ENCODE measurements around the gene TYW1B. TPM values are rescaled to one million over a fixed set of nuclear protein-coding genes. Genes with fewer than 3 reads are reported as not detected.
"Not testable (repeated sequence)": the region's sequence is repeated elsewhere in the genome, so short reads cannot be mapped to it uniquely, and the experiment has no call there.

The TYW1B gene
- total RNA-seq, 1 experiment from 2014 or later = 2.6 TPM

GRCh38 chr7:72622532-72622931 lies 205.5 kb downstream of the TYW1B start:
- Histone ChIP-seq H3K27ac (ENCODE audit: low read depth, low read length, poor library complexity, severe bottlenecking) (no peak overlapping the region), H3K9me3 (ENCODE audit: low read depth, low read length, poor library complexity, severe bottlenecking) (no peaks in the 10 kb centered on the region), H3K4me1 (ENCODE audit: insufficient read depth, low read length, poor library complexity, severe bottlenecking) (no peaks in the 10 kb centered on the region), H3K36me3 (ENCODE audit: insufficient read depth, low read length, poor library complexity, severe bottlenecking) (no peaks in the 10 kb centered on the region), H3K27me3 (replicated peaks; ENCODE audit: insufficient read depth, low read depth, low read length, poor library complexity) (no peaks in the 10 kb centered on the region), H3K4me3 (ENCODE audit: low read depth, low read length, poor library complexity, severe bottlenecking) (no peak overlapping the region)
- no TSS peak for BruUV-seq (replicated peaks)
- no peak for DNase-seq (ENCODE audit: low spot score)
- POLR2A ChIA-PET (ENCODE audit: low non-redundant PET) = no interaction called here
- intact Hi-C loops (cut with micrococcal nuclease; ENCODE audit: unreplicated experiment) = no loop called here
- CTCF ChIA-PET = no interaction called here
- no peak for TF ChIP-seq EZH2 (IDR thresholded peaks at IDR 0.05; ENCODE audit: borderline replicate concordance, low read depth, low read length, poor library complexity, severe bottlenecking)
- no peak for TF ChIP-seq CTCF (conservative IDR thresholded peaks at IDR 0.05; ENCODE audit: low read depth, low read length)

- H3K4me3 ChIP-seq (ENCODE audit: low read depth, low read length, poor library complexity, severe bottlenecking); H3K27ac ChIP-seq (ENCODE audit: low read depth, low read length, poor library complexity, severe bottlenecking); H3K4me1 ChIP-seq (ENCODE audit: insufficient read depth, low read length, poor library complexity, severe bottlenecking); H3K9me3 ChIP-seq (ENCODE audit: low read depth, low read length, poor library complexity, severe bottlenecking); H3K36me3 ChIP-seq (ENCODE audit: insufficient read depth, low read length, poor library complexity, severe bottlenecking); H3K27me3 ChIP-seq (replicated peaks; ENCODE audit: insufficient read depth, low read depth, low read length, poor library complexity); intact Hi-C loops (cut with micrococcal nuclease; ENCODE audit: unreplicated experiment); DNase-seq (ENCODE audit: low spot score); POLR2A ChIA-PET (ENCODE audit: low non-redundant PET); BruUV-seq (replicated peaks); CTCF ChIA-PET: not testable (repeated sequence)
Observed at GRCh38 chr7:72621761-72622187, 206.2 kb downstream of the TYW1B start.

DNA sequence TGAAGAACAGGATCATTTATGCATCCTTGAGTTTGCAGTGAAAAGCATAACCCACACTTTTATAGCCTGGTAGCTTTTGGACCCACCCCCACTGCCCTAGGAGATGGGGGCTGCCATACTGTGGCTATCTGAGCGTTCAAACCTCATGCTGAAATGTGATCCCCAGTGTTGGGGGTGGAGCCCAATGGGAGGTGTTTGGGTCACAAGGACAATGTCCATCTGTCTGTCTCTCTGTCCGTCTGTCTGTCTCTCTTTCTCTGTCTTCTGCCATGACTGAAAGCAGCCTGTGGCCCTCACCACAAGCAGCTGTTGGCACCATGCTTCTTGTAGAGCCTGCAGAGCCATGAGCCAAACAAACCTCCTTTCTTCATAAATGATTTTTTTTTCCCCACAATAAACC lies 207.1 kb downstream of the TYW1B start:
- H3K27me3 ChIP-seq (replicated peaks; ENCODE audit: insufficient read depth, low read depth, low read length, poor library complexity); H3K27ac ChIP-seq (ENCODE audit: low read depth, low read length, poor library complexity, severe bottlenecking); BruUV-seq (replicated peaks); H3K9me3 ChIP-seq (ENCODE audit: low read depth, low read length, poor library complexity, severe bottlenecking); DNase-seq (ENCODE audit: low spot score); H3K4me1 ChIP-seq (ENCODE audit: insufficient read depth, low read length, poor library complexity, severe bottlenecking); H3K4me3 ChIP-seq (ENCODE audit: low read depth, low read length, poor library complexity, severe bottlenecking); CTCF ChIA-PET; intact Hi-C loops (cut with micrococcal nuclease; ENCODE audit: unreplicated experiment); H3K36me3 ChIP-seq (ENCODE audit: insufficient read depth, low read length, poor library complexity, severe bottlenecking); POLR2A ChIA-PET (ENCODE audit: low non-redundant PET): not testable (repeated sequence)

DNA sequence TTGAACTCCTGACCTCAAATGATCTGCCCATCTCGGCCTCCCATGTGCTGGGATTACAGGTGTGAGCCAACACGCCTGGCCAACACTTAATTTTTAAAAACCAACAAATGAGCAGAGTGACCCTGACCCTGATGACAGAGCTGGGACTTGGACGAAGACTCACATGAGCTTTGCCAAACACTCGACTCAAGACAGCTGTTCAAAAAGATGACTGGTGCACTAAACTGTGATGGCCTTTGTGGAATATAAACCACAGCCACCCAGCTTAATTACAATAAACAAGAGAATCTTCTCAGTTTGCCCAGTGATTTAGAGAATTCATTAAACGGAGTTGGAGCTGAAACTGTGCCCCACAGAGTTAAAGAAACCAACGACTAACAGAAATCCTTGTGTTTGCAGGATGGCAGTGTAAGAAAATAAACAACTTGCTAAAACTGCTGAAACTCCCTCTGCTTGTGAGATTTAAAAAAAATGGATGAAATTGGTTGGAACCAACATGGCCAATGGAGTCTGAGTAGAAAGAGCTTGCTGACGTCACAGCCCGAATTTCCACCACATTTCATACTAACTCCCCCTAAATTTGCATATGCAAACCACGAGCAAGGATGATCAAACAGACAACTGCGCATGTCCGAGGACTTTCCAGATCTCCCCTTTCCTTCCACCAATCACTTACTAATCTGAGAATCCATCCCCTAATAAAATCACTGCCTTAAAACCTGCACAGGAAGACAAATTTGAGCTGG lies 209.4 kb downstream of the TYW1B start:
- H3K4me1 ChIP-seq (ENCODE audit: insufficient read depth, low read length, poor library complexity, severe bottlenecking); POLR2A ChIA-PET (ENCODE audit: low non-redundant PET); BruUV-seq (replicated peaks); H3K27me3 ChIP-seq (replicated peaks; ENCODE audit: insufficient read depth, low read depth, low read length, poor library complexity); H3K36me3 ChIP-seq (ENCODE audit: insufficient read depth, low read length, poor library complexity, severe bottlenecking); CTCF ChIA-PET; H3K9me3 ChIP-seq (ENCODE audit: low read depth, low read length, poor library complexity, severe bottlenecking); intact Hi-C loops (cut with micrococcal nuclease; ENCODE audit: unreplicated experiment); DNase-seq (ENCODE audit: low spot score); H3K27ac ChIP-seq (ENCODE audit: low read depth, low read length, poor library complexity, severe bottlenecking); H3K4me3 ChIP-seq (ENCODE audit: low read depth, low read length, poor library complexity, severe bottlenecking): not testable (repeated sequence)

DNA sequence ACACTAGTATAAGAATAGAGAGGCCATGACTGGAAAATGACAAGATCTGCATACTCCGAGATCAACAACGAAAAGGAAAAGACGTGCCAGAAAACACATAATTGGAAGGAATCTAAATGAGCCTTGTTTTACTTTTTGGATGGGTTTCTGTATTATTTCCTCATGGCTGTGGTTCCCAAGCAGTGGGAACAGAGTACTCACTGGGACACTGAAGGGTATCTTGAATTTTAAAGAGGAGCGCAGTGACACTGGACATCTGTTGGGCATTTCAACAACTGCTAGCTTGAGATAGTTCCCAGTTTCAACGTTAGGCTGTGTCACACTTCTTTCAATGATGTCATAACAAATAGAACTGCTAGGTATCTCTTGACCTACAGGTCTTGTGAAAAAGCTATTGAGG lies 218.2 kb downstream of the TYW1B start:
- intact Hi-C loops (cut with micrococcal nuclease; ENCODE audit: unreplicated experiment); H3K27ac ChIP-seq (ENCODE audit: low read depth, low read length, poor library complexity, severe bottlenecking); CTCF ChIA-PET; H3K36me3 ChIP-seq (ENCODE audit: insufficient read depth, low read length, poor library complexity, severe bottlenecking); H3K4me1 ChIP-seq (ENCODE audit: insufficient read depth, low read length, poor library complexity, severe bottlenecking); POLR2A ChIA-PET (ENCODE audit: low non-redundant PET); DNase-seq (ENCODE audit: low spot score); H3K27me3 ChIP-seq (replicated peaks; ENCODE audit: insufficient read depth, low read depth, low read length, poor library complexity); H3K9me3 ChIP-seq (ENCODE audit: low read depth, low read length, poor library complexity, severe bottlenecking); H3K4me3 ChIP-seq (ENCODE audit: low read depth, low read length, poor library complexity, severe bottlenecking); BruUV-seq (replicated peaks): not testable (repeated sequence)

DNA sequence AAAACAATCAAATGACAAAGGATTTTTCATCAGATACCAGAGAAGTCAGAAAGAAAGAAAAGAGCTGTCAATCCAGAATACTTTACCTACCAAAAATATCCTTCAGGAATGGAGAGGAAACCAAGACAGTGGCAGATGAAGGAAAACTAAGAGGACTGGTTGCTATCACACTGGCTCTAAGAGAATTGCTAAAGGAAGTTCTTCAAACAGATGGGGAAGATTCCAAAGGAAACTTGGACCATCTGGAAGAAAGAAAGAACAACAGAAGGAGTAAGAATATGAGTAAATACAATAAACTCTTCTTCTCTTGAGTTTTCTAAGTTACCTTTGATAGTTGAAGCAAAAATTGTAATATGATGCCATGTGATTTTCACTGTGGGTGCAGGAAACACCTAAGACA lies 220.0 kb downstream of the TYW1B start:
- POLR2A ChIA-PET (ENCODE audit: low non-redundant PET); H3K4me3 ChIP-seq (ENCODE audit: low read depth, low read length, poor library complexity, severe bottlenecking); H3K36me3 ChIP-seq (ENCODE audit: insufficient read depth, low read length, poor library complexity, severe bottlenecking); DNase-seq (ENCODE audit: low spot score); intact Hi-C loops (cut with micrococcal nuclease; ENCODE audit: unreplicated experiment); H3K27ac ChIP-seq (ENCODE audit: low read depth, low read length, poor library complexity, severe bottlenecking); BruUV-seq (replicated peaks); H3K4me1 ChIP-seq (ENCODE audit: insufficient read depth, low read length, poor library complexity, severe bottlenecking); H3K9me3 ChIP-seq (ENCODE audit: low read depth, low read length, poor library complexity, severe bottlenecking); CTCF ChIA-PET; H3K27me3 ChIP-seq (replicated peaks; ENCODE audit: insufficient read depth, low read depth, low read length, poor library complexity): not testable (repeated sequence)

DNA sequence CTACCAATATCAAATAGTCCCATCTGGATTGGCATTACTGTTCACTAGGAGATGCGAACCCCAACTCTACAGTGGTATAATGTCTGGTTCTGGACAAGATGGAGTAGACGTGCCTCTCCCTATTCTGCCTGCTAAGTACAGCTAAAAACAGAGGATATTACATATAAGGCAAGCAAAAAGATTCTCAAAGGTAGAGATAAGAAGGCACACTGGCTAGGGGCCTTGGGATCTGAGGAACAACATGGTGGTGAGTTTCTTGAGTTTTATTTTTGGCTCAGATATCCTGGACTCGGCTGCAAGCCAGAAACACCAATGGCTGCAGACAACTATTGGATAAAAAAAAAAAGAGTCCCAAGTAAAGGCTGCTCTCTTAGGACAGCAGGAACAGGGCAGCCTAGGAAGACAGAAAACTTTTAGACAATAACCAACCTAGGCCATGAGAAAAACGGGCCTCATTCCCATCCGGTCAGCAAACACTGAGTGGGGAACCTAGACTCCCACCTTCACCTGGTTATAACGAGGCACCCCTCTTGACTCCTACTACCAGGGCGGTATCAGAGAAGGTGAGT lies 222.1 kb downstream of the TYW1B start:
- intact Hi-C loops (cut with micrococcal nuclease; ENCODE audit: unreplicated experiment); BruUV-seq (replicated peaks); CTCF ChIA-PET: not testable (repeated sequence)

More for the DNA sequence above, 222.1 kb downstream of the TYW1B start:
- POLR2A ChIA-PET (ENCODE audit: low non-redundant PET); H3K36me3 ChIP-seq (ENCODE audit: insufficient read depth, low read length, poor library complexity, severe bottlenecking); DNase-seq (ENCODE audit: low spot score); H3K4me1 ChIP-seq (ENCODE audit: insufficient read depth, low read length, poor library complexity, severe bottlenecking); H3K9me3 ChIP-seq (ENCODE audit: low read depth, low read length, poor library complexity, severe bottlenecking); H3K27me3 ChIP-seq (replicated peaks; ENCODE audit: insufficient read depth, low read depth, low read length, poor library complexity); H3K4me3 ChIP-seq (ENCODE audit: low read depth, low read length, poor library complexity, severe bottlenecking); H3K27ac ChIP-seq (ENCODE audit: low read depth, low read length, poor library complexity, severe bottlenecking): not testable (repeated sequence)
